HepG2 (cell line): ENCODE results near the gene ZNF383. TPM values are rescaled to one million over a fixed set of nuclear protein-coding genes. Genes with fewer than 3 reads are reported as not detected.

Experiments
- AGO2 ChIP-seq: fragments of 200-400 bp; formaldehyde crosslinking; optimal IDR thresholded peaks from 2 replicates; pipeline ENCODE3; 2017; ENCODE audit warnings: mild to moderate bottlenecking, low read depth, low read length, moderate library complexity
- ARNT ChIP-seq: fragments of 450-650 bp; IDR thresholded peaks from 2 replicates; pipeline ENCODE4 v1.6.1; 2017
- CEBPB ChIP-seq: IDR thresholded peaks from 2 replicates; pipeline ENCODE4 v1.6.1; 2011; ENCODE audit warnings: low read depth, low read length, improper control_type of control experiment, borderline replicate concordance
- CEBPG ChIP-seq: IDR thresholded peaks from 2 replicates; pipeline ENCODE4 v1.6.1; 2016
- DMTF1 ChIP-seq: sonication (generic); formaldehyde crosslinking; IDR thresholded peaks from 2 replicates; pipeline ENCODE4 v1.4.0; 2020; ENCODE audit warnings: mild to moderate bottlenecking, missing genetic modification reagents
- GLI4 ChIP-seq: sonication (generic); formaldehyde crosslinking; IDR thresholded peaks from 2 replicates; pipeline ENCODE4 v1.5.1; 2020; ENCODE audit warnings: missing genetic modification reagents, mild to moderate bottlenecking, moderate library complexity, borderline replicate concordance
- HNRNPH1 ChIP-seq: fragments of 200-400 bp; formaldehyde crosslinking; optimal IDR thresholded peaks from 2 replicates; pipeline ENCODE3; 2017; ENCODE audit warnings: mild to moderate bottlenecking, low read depth, low read length
- IKZF1 ChIP-seq: fragments of 450-650 bp; IDR thresholded peaks from 2 replicates; pipeline ENCODE4 v1.7.1; 2016
- KDM6A ChIP-seq: IDR thresholded peaks from 2 replicates; pipeline ENCODE4 v1.6.1; 2016; ENCODE audit warnings: low read depth
- NFYC ChIP-seq: IDR thresholded peaks from 2 replicates; pipeline ENCODE4 v1.6.1; 2016; ENCODE audit warnings: missing genetic modification reagents, missing compliant biosample characterization
- POLR2A ChIP-seq, 2 experiments: IDR thresholded peaks; 2 replicates each; pipeline ENCODE4 v1.6.1; 2011; ENCODE audit warnings: low read depth in 2 of 2, low read length in 2 of 2, mild to moderate bottlenecking in 1 of 2, moderate library complexity in 1 of 2; ENCODE audit not compliant: insufficient read depth in 1 of 2
- RAD51 ChIP-seq: fragments of 450-650 bp; IDR thresholded peaks from 2 replicates; pipeline ENCODE4 v1.6.1; 2016; ENCODE audit warnings: borderline replicate concordance
- SIN3A ChIP-seq: IDR thresholded peaks from 2 replicates; pipeline ENCODE4 v1.6.1; 2011; ENCODE audit warnings: low read depth, mild to moderate bottlenecking, control low read depth, low read length, borderline replicate concordance
- SNAPC4 ChIP-seq: sonication (generic); formaldehyde crosslinking; IDR thresholded peaks from 2 replicates; pipeline ENCODE4 v1.4.0; 2020; ENCODE audit warnings: mild to moderate bottlenecking, missing genetic modification reagents
- SP4 ChIP-seq: sonication (generic); formaldehyde crosslinking; IDR thresholded peaks from 2 replicates; pipeline ENCODE4 v1.8.1; 2023; ENCODE audit warnings: mild to moderate bottlenecking, missing genetic modification reagents
- TAF1 ChIP-seq: sonication (generic); formaldehyde crosslinking; IDR thresholded peaks from 2 replicates; pipeline ENCODE4 v1.4.0; 2020; ENCODE audit warnings: missing genetic modification reagents
- ZFP1 ChIP-seq: IDR thresholded peaks from 2 replicates; pipeline ENCODE4 v1.6.1; 2016
- ZMAT3 ChIP-seq: sonication (generic); formaldehyde crosslinking; conservative IDR thresholded peaks from 2 replicates; pipeline ENCODE4 v1.7.0; 2021; ENCODE audit warnings: missing genetic modification reagents
- ZNF124 ChIP-seq: sonication (generic); formaldehyde crosslinking; IDR thresholded peaks from 2 replicates; pipeline ENCODE4 v1.4.0; 2020; ENCODE audit warnings: missing genetic modification reagents
- ZNF17 ChIP-seq: sonication (generic); formaldehyde crosslinking; IDR thresholded peaks from 2 replicates; pipeline ENCODE4 v1.5.0; 2020; ENCODE audit warnings: mild to moderate bottlenecking, missing genetic modification reagents
- ZNF24 ChIP-seq: fragments of 450-650 bp; IDR thresholded peaks from 2 replicates; pipeline ENCODE4 v1.6.1; 2017; ENCODE audit warnings: antibody characterized with exemption, mild to moderate bottlenecking
- ZNF256 ChIP-seq: sonication (generic); formaldehyde crosslinking; conservative IDR thresholded peaks from 2 replicates; pipeline ENCODE4 v1.4.0; 2020; ENCODE audit warnings: missing genetic modification reagents
- ZNF292 ChIP-seq: sonication (generic); formaldehyde crosslinking; IDR thresholded peaks from 2 replicates; pipeline ENCODE4 v1.8.1; 2022; ENCODE audit warnings: mild to moderate bottlenecking, low read depth, missing genetic modification reagents, borderline replicate concordance
- ZNF331 ChIP-seq: sonication (generic); formaldehyde crosslinking; IDR thresholded peaks from 2 replicates; pipeline ENCODE4 v1.4.0; 2020; ENCODE audit warnings: missing genetic modification reagents
- ZNF557 ChIP-seq: sonication (generic); formaldehyde crosslinking; IDR thresholded peaks from 2 replicates; pipeline ENCODE4 v1.4.0; 2020; ENCODE audit warnings: missing genetic modification reagents
- polyA plus RNA-seq, 8 experiments: library from polyadenylated mRNA; depleted of rRNA in 3 of 8; stranded (reverse) in 7 of 8; unstranded in 1 of 8; fragments of >200 nt; fragmentation: Illumina TruSeq in 4 of 8; extraction: Trizol in 4 of 8; gene quantifications; 2 replicates each; pipeline versions ENCODE4 v1.2.1 to v1.2.3, GENCODE V29; 2011 to 2016; ENCODE audit warnings: low read depth in 4 of 8, missing spikeins in 1 of 8, mixed read lengths in 1 of 8; ENCODE audit not compliant: insufficient read depth in 1 of 8
- total RNA-seq, 5 experiments: library from RNA; depleted of rRNA; stranded (reverse); fragments of >200 nt; fragmentation: Illumina TruSeq; extraction: Trizol; gene quantifications; 2 replicates each; pipeline ENCODE4 v1.2.3, GENCODE V29; 2016; ENCODE audit warnings: low read depth in 1 of 5

The ZNF383 gene
- total and polyA plus RNA-seq, 2 of the 13 experiments (the other 11 are each of a cell fraction or from before 2014, with no cell fraction given) = 2.6 to 4.1 TPM

GRCh38 chr19:37217775-37218591, at the start of gene ZNF383 (continued):
- TF ChIP-seq ZNF24 (no peak), GLI4 (CRISPR knock-in tag) (no peak; the same call in 1 of the 2 replicates), CEBPG (CRISPR knock-in tag) (no peak), ZNF17 (CRISPR knock-in tag) (no peak), SP4 (0 out of 2 replicates have a peak, but pooled peaks have one; percentile 51), ZNF124 (no peak; the same call in none of the 2 replicates), ZNF331 (CRISPR knock-in tag) (peak; percentile 35; the same call in 1 of the 2 replicates), ARNT (no peak), ZMAT3 (CRISPR knock-in tag) (peak; percentile 79), ZNF292 (CRISPR knock-in tag) (0 out of 2 replicates have a peak, but pooled peaks have one; percentile 39), CEBPB (no peak), TAF1 (CRISPR knock-in tag) (peak; percentile 85), SNAPC4 (CRISPR knock-in tag) (peak; percentile 82; the same call in 1 of the 2 replicates), AGO2 (peak; percentile 25), ZFP1 (CRISPR knock-in tag) (no peak), ZNF256 (CRISPR knock-in tag) (no peak), POLR2A (IDR thresholded peaks at IDR 0.05; ENCODE audit: insufficient read depth in 1 of 2, low read depth in 2 of 2, low read length in 2 of 2) (peak; percentile 86 to 91), ZNF557 (no peak), KDM6A (CRISPR knock-in tag) (no peak), HNRNPH1 (no peak), RAD51 (no peak), SIN3A (peak; percentile 70; the same call in 1 of the 2 replicates), DMTF1 (CRISPR knock-in tag) (no peak), NFYC (CRISPR knock-in tag) (no peak), IKZF1 (no peak)
